ENCODE data around the gene GGA3.
A peak's percentile ranks its signal among the peaks of the same experiment; 100 is the strongest.
"Not testable (repeated sequence)": the region's sequence is repeated elsewhere in the genome, so short reads cannot be mapped to it uniquely, and the experiment has no call there.

GGA3 gene

GRCh38 chr17:75271955-75272847 lies 10.8 kb upstream of the GGA3 start:
- peak; percentile 20 to 27 for DNase-seq

- peak in 1 of 2 experiments; percentile 79 for DNase-seq
Observed at GRCh38 chr17:75271233-75271954, 10.0 kb upstream of the GGA3 start.

- DNase-seq, result peak in 1 of 2 experiments; percentile 58
Observed at GRCh38 chr17:75270966-75271232, 9.5 kb upstream of the GGA3 start, which contains the start of gene MIF4GD. Gene MIF4GD (minus strand): TSS chr17:75271231. CDS start chr17:75270195, 1,036 bp downstream.

- DNase-seq, result peak; percentile 75 to 78
Observed at GRCh38 chr17:75270218-75270965, 9.0 kb upstream of the GGA3 start.

- no peak for DNase-seq
Observed at GRCh38 chr17:75269844-75270217, 8.4 kb upstream of the GGA3 start.

GRCh38 chr17:75267411-75268232 lies 6.2 kb upstream of the GGA3 start:
- peak; percentile 86 to 93 for DNase-seq

- peak in 1 of 2 experiments; percentile 51 for DNase-seq
Observed at GRCh38 chr17:75267153-75267410, 5.7 kb upstream of the GGA3 start.

- peak; percentile 94 to 95 for DNase-seq
Observed at GRCh38 chr17:75266316-75267152, 5.1 kb upstream of the GGA3 start.

GRCh38 chr17:75265614-75266315 lies 4.4 kb upstream of the GGA3 start:
- no peak for DNase-seq

GRCh38 chr17:75263055-75263454 lies 1.6 kb upstream of the GGA3 start:
- DNase-seq, result no peak

GRCh38 chr17:75262112-75262606 lies 753 bp upstream of the GGA3 start:
- DNase-seq, result peak; percentile 40 to 52

GRCh38 chr17:75260641-75261335 lies 618 bp downstream of the GGA3 start:
- DNase-seq, result no peak

GRCh38 chr17:75257228-75257627 lies 4.2 kb downstream of the GGA3 start:
- DNase-seq, result not testable (repeated sequence)

- not testable (repeated sequence) for DNase-seq
Observed at GRCh38 chr17:75255954-75256698, 5.3 kb downstream of the GGA3 start.

GRCh38 chr17:75252039-75252816 lies 9.2 kb downstream of the GGA3 start:
- DNase-seq, result no peak

- DNase-seq, result no peak
Observed at GRCh38 chr17:75250009-75250471, 11.4 kb downstream of the GGA3 start.

GRCh38 chr17:75249564-75249963 lies 11.8 kb downstream of the GGA3 start:
- DNase-seq, result no peak

GRCh38 chr17:75246404-75246803 lies 15.0 kb downstream of the GGA3 start:
- DNase-seq, result no peak

GRCh38 chr17:75245011-75245410 lies 16.4 kb downstream of the GGA3 start:
- no peak for DNase-seq
